Measurements from ENCODE around the gene ALDH3A1.

DNA sequence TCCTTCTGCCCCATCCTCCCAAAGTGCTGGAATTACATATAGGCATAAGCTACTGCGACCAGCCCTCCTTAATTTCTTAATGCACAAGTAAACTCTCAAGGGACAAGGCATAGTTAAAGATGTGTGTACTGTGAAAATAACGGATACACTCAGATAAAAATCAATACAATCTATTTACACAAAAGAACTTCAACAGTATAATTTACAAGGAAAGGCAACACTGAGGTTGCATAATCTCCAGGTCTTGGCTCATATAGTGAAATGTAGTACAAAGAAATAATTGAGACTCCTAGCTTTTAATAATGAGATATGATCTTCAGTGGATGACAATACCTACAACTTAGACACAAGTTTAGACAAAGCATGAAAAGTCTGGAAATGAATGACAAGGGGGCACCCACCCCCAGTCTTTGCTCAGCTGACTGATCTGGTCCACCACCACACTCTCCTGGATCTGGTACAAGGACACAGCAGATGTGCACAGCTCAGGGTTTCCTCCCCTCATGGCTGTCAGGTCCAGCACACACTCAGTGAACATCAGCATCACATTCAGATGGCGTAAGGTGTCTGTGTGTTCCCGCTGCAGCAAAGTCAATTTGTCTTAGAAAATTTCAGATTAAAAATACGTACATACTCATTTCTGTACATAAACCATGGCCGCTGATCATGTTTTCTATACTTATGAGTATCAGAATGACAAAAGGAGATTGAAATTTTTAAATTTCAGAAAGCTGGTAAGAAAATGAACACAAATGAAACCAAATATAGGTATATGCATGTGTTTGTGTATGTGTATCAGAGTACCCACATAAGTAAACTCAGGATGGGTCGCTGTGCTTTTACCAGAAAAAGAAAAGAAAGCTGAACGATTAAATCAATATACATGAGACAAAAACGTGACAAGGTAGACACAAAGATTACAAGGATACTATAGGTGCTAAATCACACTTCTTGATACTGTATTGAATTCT, 33.7 kb upstream of the ALDH3A1 start:
- TF ChIP-seq, protein P1, sequence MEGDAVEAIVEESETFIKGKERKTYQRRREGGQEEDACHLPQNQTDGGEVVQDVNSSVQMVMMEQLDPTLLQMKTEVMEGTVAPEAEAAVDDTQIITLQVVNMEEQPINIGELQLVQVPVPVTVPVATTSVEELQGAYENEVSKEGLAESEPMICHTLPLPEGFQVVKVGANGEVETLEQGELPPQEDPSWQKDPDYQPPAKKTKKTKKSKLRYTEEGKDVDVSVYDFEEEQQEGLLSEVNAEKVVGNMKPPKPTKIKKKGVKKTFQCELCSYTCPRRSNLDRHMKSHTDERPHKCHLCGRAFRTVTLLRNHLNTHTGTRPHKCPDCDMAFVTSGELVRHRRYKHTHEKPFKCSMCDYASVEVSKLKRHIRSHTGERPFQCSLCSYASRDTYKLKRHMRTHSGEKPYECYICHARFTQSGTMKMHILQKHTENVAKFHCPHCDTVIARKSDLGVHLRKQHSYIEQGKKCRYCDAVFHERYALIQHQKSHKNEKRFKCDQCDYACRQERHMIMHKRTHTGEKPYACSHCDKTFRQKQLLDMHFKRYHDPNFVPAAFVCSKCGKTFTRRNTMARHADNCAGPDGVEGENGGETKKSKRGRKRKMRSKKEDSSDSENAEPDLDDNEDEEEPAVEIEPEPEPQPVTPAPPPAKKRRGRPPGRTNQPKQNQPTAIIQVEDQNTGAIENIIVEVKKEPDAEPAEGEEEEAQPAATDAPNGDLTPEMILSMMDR (IDR thresholded peaks at IDR 0.05), result no peak
- TF ChIP-seq POLR2A (IDR thresholded peaks at IDR 0.05; ENCODE audit: low read depth) (no peak), POLR2AphosphoS5 (IDR thresholded peaks at IDR 0.05) (no peak)

Measured in esophagus muscularis mucosa (tissue), 3 donors.